GM19025 (cell line): Measurements from ENCODE around the gene PARVA.
"Not testable (repeated sequence)": the region's sequence is repeated elsewhere in the genome, so short reads cannot be mapped to it uniquely, and the experiment has no call there.

Experiments used
- ATAC-seq: cut with Tn5 transposase; IDR thresholded peaks from one replicate; pipeline ENCODE4 v1.9.1; 2021; ENCODE audit warnings: mild to moderate bottlenecking, low read depth, moderate library complexity; ENCODE audit not compliant: unreplicated experiment

The PARVA gene, protein sequence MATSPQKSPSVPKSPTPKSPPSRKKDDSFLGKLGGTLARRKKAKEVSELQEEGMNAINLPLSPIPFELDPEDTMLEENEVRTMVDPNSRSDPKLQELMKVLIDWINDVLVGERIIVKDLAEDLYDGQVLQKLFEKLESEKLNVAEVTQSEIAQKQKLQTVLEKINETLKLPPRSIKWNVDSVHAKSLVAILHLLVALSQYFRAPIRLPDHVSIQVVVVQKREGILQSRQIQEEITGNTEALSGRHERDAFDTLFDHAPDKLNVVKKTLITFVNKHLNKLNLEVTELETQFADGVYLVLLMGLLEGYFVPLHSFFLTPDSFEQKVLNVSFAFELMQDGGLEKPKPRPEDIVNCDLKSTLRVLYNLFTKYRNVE

DNA sequence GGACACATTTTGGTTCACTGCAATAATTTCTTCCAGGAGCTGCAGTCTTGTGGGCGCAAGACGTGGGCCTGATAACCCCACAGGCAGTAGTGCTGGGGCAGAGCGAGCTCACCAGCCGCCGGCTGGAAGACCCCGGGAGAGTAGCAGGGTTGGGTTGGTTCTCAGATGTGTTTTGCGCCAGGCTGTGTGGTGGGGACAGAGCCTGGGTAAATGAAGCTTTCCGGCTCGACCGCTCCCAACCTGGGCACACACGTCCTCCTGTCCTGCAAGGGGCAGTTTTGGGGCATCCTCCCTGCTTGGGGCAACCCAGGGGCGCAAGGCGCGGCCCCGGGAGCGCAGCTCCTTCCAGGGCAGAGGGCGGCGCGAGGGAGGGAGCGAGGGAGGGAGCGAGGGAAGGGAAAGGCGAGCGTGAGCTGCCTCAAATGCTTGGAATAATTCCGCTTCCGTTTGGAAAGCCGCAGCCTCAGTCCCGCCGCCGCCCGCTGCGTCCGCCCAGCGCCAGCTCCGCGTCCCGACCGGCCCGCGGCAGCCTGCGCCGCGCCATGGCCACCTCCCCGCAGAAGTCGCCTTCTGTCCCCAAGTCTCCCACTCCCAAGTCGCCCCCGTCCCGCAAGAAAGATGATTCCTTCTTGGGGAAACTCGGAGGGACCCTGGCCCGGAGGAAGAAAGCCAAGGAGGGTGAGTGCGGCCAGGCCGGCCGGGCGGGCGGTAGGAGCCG is at the start of gene PARVA:
TSS of gene PARVA (plus strand) at position 466 of the 718 bp plus-strand sequence. CDS start at position 543, 77 bp downstream.
- ATAC-seq = no peak

DNA sequence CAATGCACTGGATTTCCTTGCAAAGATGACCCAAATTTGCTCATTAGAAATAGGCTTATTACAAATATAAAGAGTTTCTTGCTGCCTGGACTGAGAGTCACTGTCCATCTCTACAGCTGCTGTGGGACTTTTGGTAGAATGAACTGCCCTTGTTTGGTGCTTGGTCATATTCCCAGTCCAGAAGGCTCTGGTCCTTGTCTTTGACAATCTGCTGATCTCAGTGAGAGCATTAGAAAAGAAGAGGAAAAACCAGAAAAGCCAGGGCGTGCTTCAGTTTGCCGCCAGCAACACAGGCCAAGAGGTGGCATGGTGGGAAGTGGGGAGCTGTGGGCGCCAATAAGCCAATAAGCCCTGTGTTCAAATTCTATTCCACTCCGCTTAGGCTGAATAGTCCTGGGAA is 48.2 kb upstream of the PARVA start:
- ATAC-seq = no peak

DNA sequence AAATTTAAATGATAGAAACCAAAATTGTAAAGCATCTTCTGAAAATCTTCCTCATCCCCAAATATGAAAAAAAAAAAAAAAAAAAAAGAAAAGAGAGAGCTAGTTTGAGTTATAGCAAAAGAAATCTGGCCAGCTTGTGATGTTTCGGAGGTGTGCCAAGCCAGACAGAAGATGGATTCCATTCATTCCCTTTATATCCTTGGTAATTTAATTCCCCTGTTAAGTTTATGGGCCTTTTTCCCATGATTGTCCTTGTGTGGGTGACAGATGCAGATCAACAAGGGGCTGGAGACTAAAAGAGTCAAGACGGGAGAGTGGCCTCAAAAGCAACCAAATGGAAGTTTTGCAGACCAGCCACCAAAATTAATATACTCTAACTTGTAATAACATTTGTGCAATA is 47.6 kb upstream of the PARVA start:
- no peak for ATAC-seq

DNA sequence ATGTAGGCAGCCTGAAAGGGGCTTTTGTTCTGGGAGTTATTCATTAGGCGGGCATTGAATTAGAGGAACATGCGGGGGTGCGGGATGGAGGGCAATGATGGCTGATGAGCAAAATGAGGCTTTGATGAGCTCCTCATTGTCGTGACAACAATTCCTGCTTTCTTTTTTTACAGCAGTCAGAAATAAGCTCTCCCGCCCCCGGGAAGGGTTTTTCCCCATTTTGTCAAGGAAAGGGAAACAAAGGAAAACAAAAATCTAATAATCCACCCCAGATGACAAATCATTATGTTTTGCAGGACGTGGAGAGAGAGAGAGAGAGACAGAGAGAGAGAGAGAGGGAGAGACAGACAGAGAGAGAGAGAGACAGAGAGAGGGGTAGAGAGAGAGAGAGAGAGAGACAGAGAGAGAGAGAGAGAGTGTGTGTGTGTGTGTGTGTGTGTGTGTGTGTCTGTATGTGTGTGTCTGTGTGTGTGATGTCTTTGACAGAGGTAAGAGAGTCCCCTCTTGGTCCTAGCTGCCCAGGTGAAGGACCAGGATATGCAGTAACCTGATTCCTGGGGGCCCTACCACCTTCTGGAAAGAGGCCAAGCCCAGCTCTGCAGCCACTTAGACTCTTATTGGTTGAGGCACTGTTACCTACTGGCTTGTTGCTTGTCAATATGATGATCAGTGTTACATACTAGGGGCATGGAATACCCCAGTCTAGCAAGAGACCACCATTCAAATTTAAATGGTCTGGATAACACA is 46.7 kb upstream of the PARVA start:
- ATAC-seq = no peak

DNA sequence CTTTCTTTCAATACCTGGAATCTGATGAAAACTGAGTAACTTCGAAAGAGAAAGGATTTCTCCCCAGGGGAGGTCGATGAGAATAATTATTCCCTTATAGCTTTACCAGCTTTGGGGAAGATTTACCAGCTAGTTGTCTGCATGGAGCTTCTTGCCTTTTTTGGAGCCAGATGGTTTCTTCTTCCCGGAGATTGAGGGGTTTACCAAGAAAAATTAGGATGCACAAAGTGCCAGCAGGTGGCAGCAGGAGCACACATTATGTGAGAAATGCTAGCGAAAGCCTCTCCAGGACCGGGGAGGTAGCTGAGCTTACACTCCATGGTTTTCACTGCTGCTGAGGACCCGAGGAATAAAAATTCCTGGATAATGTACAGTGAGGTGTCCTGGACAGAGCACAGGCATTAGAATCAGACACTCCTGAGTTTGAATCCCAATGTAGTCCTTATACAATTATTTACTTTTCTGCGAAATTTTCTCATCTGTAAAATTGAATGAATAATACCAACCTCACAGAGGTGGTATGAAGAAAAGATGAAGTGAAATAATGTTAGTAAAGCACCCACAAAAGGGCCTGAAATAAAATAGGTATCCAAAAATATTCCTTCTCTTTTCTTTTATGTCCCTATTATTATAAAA is 46.0 kb upstream of the PARVA start:
- ATAC-seq = no peak

DNA sequence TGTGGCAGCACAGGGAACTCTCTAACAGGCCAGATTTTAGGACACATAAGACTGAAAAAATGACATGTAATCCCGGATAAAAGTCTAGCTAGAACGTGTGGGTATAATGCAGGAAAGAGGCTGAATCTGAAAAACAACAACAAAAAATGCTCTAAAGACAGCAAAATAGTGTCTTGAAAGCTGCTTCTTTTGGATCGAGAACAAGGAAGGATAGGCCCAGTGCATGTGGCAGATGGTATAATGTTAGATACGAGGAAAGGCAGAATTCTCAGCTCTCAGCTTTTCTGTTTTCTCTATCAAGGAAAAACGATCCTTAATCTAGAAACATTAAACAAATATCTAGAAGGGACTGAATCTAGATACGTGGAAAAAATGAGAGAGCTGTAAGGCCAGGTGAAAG is 33.8 kb upstream of the PARVA start:
- no peak for ATAC-seq

DNA sequence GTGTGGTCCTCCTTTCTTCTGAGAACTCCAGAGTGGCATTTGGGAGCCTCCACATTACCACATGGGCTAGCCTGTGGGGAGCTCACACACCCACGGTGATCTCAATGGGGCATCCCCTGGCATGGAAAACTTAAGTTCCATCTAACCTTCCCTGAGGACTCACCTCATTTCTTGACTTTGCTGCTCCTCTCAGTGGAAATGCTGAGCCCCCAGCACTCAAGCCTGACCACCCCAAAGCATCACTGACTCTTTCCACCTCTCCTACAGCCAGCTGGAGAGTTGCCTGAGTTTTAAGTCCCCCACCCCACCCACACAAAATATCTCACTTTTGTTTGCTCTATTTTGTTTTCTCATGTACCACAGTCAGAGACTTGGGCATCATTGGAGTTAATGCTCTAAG is 23.8 kb upstream of the PARVA start:
- ATAC-seq = no peak

DNA sequence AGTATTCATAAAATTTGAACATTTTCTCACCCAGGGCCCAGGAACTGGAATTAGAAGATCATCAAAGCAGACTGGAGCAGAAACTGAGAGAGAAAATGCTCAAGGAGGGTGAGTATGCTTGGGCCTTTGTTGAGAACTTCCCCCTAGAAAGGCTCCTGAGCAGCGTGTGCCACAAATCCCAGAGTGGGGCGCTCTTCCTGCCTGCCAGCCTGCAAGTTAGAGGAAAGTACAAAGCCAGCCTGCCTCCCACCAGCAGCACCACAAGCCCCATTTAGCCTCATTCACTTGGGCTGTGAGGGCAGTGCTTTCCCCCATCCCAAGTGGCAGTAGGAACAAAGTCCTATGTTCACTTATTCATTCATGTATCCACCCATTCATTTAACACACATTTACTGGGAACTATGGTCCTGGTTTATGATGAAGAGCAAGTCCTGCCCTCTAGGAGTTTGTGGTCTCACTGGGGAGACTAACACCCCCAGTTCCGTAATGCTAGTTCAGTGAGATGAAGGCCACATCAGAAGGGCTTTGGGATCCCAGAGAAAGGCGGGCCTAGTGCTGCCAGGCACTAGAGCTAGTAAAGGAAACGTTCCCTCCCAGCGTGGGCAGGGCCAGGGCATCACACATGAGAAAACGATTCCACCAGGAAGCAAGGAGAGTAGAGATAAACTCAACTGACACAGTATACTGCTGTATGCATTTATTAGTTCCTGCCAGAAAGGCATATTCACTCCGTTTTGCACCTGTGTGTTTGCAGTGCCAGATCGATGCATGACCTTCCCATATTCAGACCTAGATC is 22.4 kb upstream of the PARVA start:
- no peak for ATAC-seq

DNA sequence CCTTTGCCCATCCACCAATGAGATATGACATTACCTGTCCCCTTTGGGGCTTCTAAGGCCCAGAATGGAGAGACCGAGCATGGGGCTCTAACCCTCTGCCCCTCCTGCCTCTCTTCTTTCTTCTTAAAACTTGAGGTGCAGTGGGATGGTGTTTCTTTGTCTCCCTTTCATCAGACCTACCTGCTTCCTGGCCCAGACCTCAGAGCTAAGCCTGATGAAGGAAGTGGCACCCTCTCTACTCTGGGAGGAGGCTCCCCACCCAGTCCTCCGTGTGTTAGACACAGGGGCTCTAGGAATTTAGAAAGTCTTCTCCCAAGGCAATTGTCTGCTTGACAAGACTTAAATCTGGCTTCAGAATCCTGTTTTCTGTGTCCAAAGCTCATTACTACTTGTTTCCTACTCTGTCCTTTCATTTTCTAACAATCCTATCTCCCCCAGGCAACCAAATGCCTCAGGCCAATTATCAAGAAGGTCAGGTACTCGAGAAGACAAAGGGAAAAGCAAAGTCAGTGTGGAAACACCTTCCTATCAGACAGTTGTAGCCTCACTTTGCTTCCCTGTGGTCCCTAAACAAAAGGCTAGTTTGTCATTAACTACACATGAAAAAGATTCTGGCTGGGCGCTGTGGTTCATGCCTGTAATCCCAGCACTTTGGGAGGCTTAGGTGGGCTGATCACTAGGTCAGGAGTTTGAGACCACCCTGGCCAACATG is 20.3 kb upstream of the PARVA start:
- ATAC-seq = no peak

DNA sequence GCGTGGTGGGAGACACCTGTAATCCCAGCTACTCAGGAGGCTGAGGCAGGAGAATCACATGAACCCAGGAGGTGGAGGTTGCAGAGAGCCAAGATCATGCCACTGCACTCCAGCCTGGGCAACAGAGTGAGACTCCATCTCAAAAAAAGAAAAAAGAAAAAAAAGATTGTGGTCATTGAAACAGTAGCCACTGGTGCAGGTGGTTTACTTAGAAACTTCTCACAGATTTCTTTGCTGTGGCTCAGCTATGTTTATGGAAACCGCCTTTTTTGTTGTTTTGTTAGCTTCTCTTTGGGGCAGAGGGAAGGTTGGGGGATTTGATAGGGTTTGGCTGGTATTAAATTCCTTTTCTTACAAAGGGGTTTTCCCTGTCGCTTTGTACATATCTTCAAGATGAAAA is 19.7 kb upstream of the PARVA start:
- ATAC-seq = not testable (repeated sequence)

DNA sequence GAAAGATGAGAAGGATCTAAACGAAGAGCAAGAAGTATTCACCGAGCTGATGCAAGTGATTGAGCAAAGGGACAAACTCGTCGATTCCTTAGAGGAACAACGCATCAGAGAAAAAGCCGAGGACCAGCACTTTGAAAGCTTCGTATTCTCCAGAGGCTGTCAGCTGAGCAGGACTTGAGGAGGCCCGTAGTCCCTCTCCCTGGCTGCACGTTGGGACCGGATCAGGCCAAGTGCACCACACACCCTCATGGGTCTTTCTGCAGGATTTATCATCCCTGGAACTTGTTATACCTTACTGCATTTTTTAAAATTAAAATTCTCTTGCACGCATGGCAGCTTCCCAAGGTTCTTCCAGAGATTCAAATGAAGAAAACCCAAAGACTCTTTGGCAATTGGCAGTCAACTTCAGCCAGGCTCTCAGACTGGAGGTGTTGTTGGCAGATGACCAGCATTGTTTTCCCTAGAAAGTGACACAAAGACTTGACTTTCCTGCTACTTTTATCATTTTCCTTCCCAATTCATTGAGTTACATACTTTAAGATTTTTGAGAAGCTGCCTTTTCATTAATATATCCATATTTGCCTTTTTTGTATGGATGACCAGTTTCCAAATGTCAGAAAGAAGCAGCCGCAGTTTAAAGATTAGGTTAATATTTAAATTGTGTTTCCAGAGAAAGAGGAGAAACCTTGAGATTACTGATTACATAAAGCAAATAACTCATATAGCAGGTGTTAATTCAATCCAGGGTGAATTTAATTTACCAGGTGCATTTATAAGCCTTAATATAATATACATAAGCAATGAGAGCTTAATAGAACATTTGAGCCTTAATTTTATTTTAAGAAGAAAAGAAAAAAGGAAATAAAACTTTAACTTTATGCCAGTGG is 18.8 kb upstream of the PARVA start:
- ATAC-seq = no peak

DNA sequence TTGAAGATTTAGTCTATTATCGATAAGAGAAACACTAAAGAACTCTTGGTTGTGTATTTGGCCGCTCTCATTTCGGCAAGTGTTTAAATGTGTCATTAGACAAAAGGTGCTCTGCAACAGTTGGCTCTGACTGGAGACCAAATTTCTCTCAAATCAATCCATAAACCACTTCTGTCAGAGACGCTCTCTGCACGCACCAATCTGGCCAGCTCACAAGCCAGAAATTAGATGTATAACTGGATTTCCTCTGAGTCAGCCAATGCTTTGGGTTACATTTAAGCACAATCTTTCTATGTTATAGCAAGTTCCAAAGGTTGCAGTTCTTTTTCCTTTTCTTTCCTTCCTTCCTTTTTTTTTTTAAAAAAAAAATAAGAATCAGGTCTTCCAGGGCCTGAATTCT is 17.6 kb upstream of the PARVA start:
- ATAC-seq = no peak

DNA sequence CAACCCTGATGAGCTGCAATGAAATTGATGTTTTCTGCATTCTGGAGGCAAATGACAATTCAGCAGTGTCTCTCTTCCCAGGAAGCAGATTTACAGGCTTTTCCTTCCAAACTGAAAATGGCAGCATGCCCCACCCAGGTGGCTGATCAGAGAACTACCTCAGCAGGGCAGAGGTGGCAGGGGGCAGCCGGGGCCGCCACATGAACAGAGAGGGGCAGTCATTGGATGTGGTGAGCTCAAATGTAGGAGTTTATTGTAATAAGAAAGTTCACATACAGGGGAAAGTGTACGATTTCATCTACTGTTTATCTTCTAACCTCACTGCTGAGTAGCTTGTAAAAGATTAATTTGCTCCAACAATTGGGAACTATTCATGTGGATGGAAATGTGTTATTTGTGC is 15.7 kb upstream of the PARVA start:
- no peak for ATAC-seq

DNA sequence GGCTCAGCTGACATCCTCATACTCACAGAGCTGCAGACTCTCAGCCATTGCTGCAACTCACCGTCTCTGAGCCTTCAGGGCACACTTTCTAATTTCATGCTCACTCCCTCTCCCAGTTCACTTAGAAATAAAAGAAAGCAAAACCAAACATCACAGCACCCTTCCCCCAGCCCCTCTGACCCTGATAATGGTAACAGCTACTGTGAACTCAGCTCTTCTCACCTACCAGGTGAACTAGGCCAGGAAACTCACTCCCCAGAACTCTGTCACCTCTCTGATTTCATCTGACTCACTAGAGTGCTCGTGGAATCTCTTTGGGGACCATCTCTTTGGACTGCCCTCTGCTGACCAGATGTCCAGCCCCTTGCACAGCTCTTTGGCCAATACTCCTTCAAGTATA is 14.5 kb upstream of the PARVA start:
- no peak for ATAC-seq

DNA sequence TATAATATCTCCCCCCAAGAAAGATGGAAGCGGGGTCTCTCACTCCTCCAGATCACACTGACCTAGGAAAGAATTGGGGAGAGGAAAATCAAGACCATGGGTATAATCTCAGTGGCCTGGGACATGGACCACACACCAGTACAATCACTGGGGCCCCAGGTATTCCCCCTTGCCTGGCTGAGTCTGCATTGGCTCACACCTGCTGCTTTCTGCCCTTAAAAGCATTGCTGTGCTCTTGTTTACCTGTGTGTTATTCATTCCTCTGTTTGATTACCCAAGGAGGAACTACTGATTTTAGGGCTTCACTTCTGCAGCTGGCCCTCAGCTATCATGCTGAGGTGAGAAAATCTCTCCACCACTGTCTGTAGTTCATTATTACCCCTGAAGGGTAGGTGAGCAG is 14.0 kb upstream of the PARVA start:
- ATAC-seq = no peak

DNA sequence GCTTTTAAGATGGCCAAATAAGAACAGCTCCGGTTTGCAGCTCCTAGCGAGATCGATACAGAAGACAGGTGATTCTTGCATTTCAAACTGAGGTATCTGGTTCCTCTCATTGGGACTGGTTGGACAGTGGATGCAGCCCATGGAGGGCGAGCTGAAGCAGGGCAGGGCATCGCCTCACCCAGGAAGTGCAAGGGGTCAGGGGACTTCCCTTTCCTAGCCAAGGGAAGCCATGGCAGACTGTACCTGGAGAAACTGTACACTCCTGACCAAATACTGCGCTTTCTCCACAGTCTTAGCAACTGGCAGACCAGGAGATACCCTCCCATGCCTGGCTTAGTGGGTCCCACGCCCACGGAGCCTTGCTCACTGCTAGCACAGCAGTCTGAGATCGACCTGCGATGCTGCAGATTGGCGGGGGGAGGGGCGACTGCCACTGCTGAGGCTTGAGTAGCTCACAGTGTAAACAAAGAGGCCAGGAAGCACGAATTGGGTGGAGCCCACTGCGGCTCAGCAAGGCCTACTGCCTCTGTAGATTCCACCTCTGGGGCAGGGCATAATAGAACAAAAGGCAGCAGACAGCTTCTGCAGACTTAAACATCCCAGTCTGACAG is 11.3 kb upstream of the PARVA start:
- not testable (repeated sequence) for ATAC-seq

DNA sequence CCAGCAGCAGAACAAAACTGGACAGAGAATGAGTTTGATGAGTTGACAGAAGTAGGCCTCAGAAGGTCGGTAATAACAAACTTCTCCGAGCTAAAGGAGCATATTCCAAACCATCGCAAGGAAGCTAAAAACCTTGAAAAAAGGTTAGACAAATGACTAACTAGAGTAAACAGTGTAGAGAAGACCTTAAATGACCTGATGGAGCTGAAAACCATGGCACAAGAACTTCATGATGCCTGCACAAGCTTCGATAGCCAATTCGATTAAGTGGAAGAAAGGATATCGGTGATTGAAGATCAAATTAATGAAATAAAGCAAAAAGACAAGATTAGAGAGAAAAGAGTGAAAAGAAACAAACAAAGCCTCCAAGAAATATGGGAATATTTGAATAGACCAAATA is 10.3 kb upstream of the PARVA start:
- ATAC-seq = not testable (repeated sequence)

DNA sequence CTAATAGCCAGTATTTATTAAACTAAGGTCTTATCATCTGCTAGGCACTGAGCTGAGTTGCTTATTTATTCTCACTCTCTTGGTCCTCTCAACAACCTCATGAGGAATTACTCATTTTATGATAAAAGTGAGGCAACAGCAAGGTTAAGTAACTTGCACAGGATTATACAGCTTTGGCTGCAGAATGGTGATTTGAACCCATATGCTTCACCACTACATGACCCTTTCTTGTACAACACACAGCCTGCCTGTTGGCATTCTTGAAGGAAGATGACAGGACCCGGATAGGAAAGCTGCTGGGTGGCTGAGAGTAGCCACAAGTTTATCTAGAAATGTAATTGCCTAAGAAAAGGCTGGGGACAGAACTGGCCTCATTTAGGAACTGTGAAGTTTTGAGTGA is 5.3 kb upstream of the PARVA start:
- ATAC-seq = no peak
